ENCODE data around the gene COX6B1.
A peak's percentile ranks its signal among the peaks of the same experiment; 100 is the strongest.

Gene COX6B1

DNA sequence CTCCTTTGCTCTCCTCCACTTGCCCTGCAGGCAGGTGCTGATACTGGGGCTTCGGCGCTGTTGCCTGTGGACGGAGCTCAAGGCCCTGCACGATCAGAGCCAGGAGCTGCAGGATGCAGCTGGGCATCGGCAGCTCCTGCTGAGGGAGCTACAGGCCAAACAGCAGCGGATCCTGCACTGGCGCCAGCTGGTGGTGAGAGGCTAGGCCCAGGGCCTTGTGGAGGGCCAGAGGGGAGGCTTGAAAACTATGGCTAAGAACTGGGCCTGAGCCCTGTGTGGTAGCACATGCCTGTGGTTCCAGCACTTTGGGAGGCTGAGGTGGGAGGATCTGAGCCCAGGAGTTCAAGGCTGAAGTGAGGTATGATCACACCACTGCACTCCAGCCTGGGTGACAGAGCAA, 29.3 kb upstream of the COX6B1 start:
- H3K9ac ChIP-seq (ENCODE audit: low read length): no peak overlapping the region
- H3K4me1 ChIP-seq (ENCODE audit: control insufficient read depth, insufficient read depth, low read length): no peaks in the 10 kb centered on the region
- no peak overlapping the region for H3K4me3 ChIP-seq (ENCODE audit: low read depth, low read length)
- no peaks in the 10 kb centered on the region for H3K9me3 ChIP-seq (ENCODE audit: control insufficient read depth, insufficient read depth, low read depth, low read length)
- H3K27me3 ChIP-seq (ENCODE audit: control insufficient read depth, insufficient read depth, low read length): no peaks in the 10 kb centered on the region
- no peak overlapping the region for H3K27ac ChIP-seq (ENCODE audit: low read depth, low read length)
- H3K36me3 ChIP-seq (ENCODE audit: control insufficient read depth, insufficient read depth, low read length): peaks cover 61% of the 10 kb centered on the region

- Histone ChIP-seq H3K4me3 (ENCODE audit: low read depth, low read length) (no peak overlapping the region), H3K36me3 (ENCODE audit: control insufficient read depth, insufficient read depth, low read length) (peaks cover 58% of the 10 kb centered on the region), H3K9ac (ENCODE audit: low read length) (no peak overlapping the region), H3K4me1 (ENCODE audit: control insufficient read depth, insufficient read depth, low read length) (no peaks in the 10 kb centered on the region), H3K9me3 (ENCODE audit: control insufficient read depth, insufficient read depth, low read depth, low read length) (no peaks in the 10 kb centered on the region), H3K27ac (ENCODE audit: low read depth, low read length) (no peak overlapping the region), H3K27me3 (ENCODE audit: control insufficient read depth, insufficient read depth, low read length) (no peaks in the 10 kb centered on the region)
These were observed 28.7 kb upstream of the COX6B1 start for GRCh38 chr19:35619290-35619923.

GRCh38 chr19:35620001-35620400, 28.1 kb upstream of the COX6B1 start:
- no peak overlapping the region for H3K4me3 ChIP-seq (ENCODE audit: low read depth, low read length)
- H3K9me3 ChIP-seq (ENCODE audit: control insufficient read depth, insufficient read depth, low read depth, low read length): no peaks in the 10 kb centered on the region
- peaks cover 53% of the 10 kb centered on the region for H3K36me3 ChIP-seq (ENCODE audit: control insufficient read depth, insufficient read depth, low read length)
- no peak overlapping the region for H3K9ac ChIP-seq (ENCODE audit: low read length)
- H3K4me1 ChIP-seq (ENCODE audit: control insufficient read depth, insufficient read depth, low read length): no peaks in the 10 kb centered on the region
- no peaks in the 10 kb centered on the region for H3K27me3 ChIP-seq (ENCODE audit: control insufficient read depth, insufficient read depth, low read length)
- H3K27ac ChIP-seq (ENCODE audit: low read depth, low read length): no peak overlapping the region

- no peak overlapping the region for H3K27ac ChIP-seq (ENCODE audit: low read depth, low read length)
- H3K4me3 ChIP-seq (ENCODE audit: low read depth, low read length): no peak overlapping the region
- H3K9me3 ChIP-seq (ENCODE audit: control insufficient read depth, insufficient read depth, low read depth, low read length): no peaks in the 10 kb centered on the region
- no peak overlapping the region for H3K9ac ChIP-seq (ENCODE audit: low read length)
- H3K36me3 ChIP-seq (ENCODE audit: control insufficient read depth, insufficient read depth, low read length): peaks cover 43% of the 10 kb centered on the region
- no peaks in the 10 kb centered on the region for H3K4me1 ChIP-seq (ENCODE audit: control insufficient read depth, insufficient read depth, low read length)
- H3K27me3 ChIP-seq (ENCODE audit: control insufficient read depth, insufficient read depth, low read length): no peaks in the 10 kb centered on the region
These were observed 26.4 kb upstream of the COX6B1 start for GRCh38 chr19:35621708-35622107.

- H3K36me3 ChIP-seq (ENCODE audit: control insufficient read depth, insufficient read depth, low read length): peaks cover 33% of the 10 kb centered on the region
- H3K4me1 ChIP-seq (ENCODE audit: control insufficient read depth, insufficient read depth, low read length): no peaks in the 10 kb centered on the region
- H3K27me3 ChIP-seq (ENCODE audit: control insufficient read depth, insufficient read depth, low read length): no peaks in the 10 kb centered on the region
- H3K27ac ChIP-seq (ENCODE audit: low read depth, low read length): no peak overlapping the region
- H3K4me3 ChIP-seq (ENCODE audit: low read depth, low read length): no peak overlapping the region
- no peaks in the 10 kb centered on the region for H3K9me3 ChIP-seq (ENCODE audit: control insufficient read depth, insufficient read depth, low read depth, low read length)
- H3K9ac ChIP-seq (ENCODE audit: low read length): no peak overlapping the region
These were observed 25.4 kb upstream of the COX6B1 start for GRCh38 chr19:35622750-35623149.

DNA sequence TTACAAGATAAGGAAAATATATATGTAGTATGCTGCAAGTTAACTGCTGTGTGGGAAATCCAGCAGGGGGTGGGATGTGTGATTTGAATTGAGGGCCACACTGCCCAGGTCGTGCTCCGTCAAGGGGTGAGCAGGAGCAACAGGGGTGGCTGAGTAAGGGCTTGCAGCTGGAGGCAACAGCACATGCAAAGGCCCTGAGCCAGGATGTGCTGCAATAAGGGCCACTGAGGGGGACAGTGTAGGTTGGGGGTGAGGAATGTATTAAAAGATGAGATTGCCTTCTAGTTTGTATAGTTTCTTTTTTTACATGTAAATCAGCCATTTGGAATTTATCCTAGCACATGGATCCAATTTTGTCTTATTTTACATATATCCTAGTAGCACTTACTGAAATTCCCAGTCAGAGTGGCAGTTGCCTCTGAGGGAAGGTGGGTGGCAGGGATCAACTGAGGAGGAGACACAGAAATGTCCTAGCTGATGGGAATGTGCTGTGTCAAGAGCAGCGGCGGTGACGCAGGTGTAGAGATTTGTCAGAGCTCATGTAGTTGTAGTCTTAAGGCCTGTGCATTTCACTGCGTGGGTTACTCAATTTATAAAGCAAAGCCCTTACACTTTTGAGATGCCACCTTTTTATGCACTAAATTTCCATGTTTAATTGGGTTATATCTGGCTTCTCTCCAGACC, 24.7 kb upstream of the COX6B1 start:
- Histone ChIP-seq H3K36me3 (ENCODE audit: control insufficient read depth, insufficient read depth, low read length) (peaks cover 27% of the 10 kb centered on the region), H3K27ac (ENCODE audit: low read depth, low read length) (no peak overlapping the region), H3K9me3 (ENCODE audit: control insufficient read depth, insufficient read depth, low read depth, low read length) (no peaks in the 10 kb centered on the region), H3K9ac (ENCODE audit: low read length) (no peak overlapping the region), H3K4me3 (ENCODE audit: low read depth, low read length) (no peak overlapping the region), H3K4me1 (ENCODE audit: control insufficient read depth, insufficient read depth, low read length) (no peaks in the 10 kb centered on the region), H3K27me3 (ENCODE audit: control insufficient read depth, insufficient read depth, low read length) (no peaks in the 10 kb centered on the region)

- peak overlapping the region; percentile 28; the same call in 1 of the 2 replicates for H3K27ac ChIP-seq (ENCODE audit: low read depth, low read length)
- no peaks in the 10 kb centered on the region for H3K27me3 ChIP-seq (ENCODE audit: control insufficient read depth, insufficient read depth, low read length)
- peak overlapping the region; percentile 46 for H3K9ac ChIP-seq (ENCODE audit: low read length)
- peak overlapping the region; percentile 72 for H3K4me3 ChIP-seq (ENCODE audit: low read depth, low read length)
- 0 out of 2 replicates have a peak, but pooled peaks cover 3% of the 10 kb centered on the region for H3K4me1 ChIP-seq (ENCODE audit: control insufficient read depth, insufficient read depth, low read length)
- H3K36me3 ChIP-seq (ENCODE audit: control insufficient read depth, insufficient read depth, low read length): peaks cover 29% of the 10 kb centered on the region
- H3K9me3 ChIP-seq (ENCODE audit: control insufficient read depth, insufficient read depth, low read depth, low read length): no peaks in the 10 kb centered on the region
These were observed 19.9 kb upstream of the COX6B1 start for GRCh38 chr19:35628264-35628564.

DNA sequence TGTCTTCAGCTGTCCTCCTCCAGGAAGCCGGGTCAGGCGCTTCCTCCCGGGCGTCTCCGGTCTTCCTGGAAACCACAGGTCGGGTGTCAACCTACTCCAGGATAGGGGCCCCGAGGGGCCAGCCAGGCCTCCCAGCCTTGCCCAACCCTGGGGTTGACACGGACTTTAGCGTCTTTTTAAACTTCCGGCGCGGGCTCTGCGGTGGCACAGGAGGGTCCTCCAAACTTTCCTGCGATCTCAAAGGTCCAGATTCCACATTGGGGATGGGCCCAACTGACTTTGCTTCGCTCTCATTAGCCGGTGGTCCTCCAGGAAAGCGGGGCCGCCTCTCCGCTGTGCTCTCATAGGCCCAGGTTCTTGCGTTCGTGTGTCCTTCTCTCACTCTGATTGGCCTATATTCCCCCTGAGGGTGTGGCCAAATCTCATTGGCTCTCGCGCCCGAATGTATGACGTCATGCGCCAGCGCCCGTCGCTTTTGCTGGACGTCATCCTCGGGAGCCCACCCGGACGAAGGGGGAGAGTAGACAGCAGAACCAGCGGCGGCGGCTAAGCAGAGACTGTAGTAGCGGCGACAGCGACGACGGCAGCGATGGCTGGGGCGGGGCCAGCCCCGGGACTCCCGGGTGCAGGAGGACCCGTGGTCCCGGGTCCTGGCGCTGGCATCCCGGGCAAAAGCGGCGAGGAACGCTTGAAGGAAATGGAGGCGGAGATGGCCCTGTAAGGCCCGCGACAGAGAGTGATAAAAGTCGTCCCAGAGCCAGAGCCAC, 19.4 kb upstream of the COX6B1 start, which contains the start of gene RBM42:
Gene RBM42 (plus strand): TSS at position 472 of the 767 bp plus-strand sequence. CDS start 118 bp downstream, at position 590.
- Histone ChIP-seq H3K27ac (ENCODE audit: low read depth, low read length) (peak within 1 kb of the TSS; percentile 28; the same call in 1 of the 2 replicates), H3K27me3 (ENCODE audit: control insufficient read depth, insufficient read depth, low read length) (no peaks in the 10 kb centered on the region), H3K36me3 (ENCODE audit: control insufficient read depth, insufficient read depth, low read length) (peaks cover 35% of the 10 kb centered on the region), H3K9me3 (ENCODE audit: control insufficient read depth, insufficient read depth, low read depth, low read length) (no peaks in the 10 kb centered on the region), H3K4me1 (ENCODE audit: control insufficient read depth, insufficient read depth, low read length) (0 out of 2 replicates have a peak, but pooled peaks cover 3% of the 10 kb centered on the region), H3K4me3 (ENCODE audit: low read depth, low read length) (peak within 1 kb of the TSS; percentile 72), H3K9ac (ENCODE audit: low read length) (peak within 1 kb of the TSS; percentile 65)

- no peaks in the 10 kb centered on the region for H3K9me3 ChIP-seq (ENCODE audit: control insufficient read depth, insufficient read depth, low read depth, low read length)
- peaks cover 40% of the 10 kb centered on the region for H3K36me3 ChIP-seq (ENCODE audit: control insufficient read depth, insufficient read depth, low read length)
- no peak overlapping the region for H3K27ac ChIP-seq (ENCODE audit: low read depth, low read length)
- peak overlapping the region; percentile 72 for H3K4me3 ChIP-seq (ENCODE audit: low read depth, low read length)
- H3K27me3 ChIP-seq (ENCODE audit: control insufficient read depth, insufficient read depth, low read length): no peaks in the 10 kb centered on the region
- 0 out of 2 replicates have a peak, but pooled peaks cover 3% of the 10 kb centered on the region for H3K4me1 ChIP-seq (ENCODE audit: control insufficient read depth, insufficient read depth, low read length)
- peak overlapping the region; percentile 65 for H3K9ac ChIP-seq (ENCODE audit: low read length)
These were observed 18.8 kb upstream of the COX6B1 start for GRCh38 chr19:35629332-35629633.

- Histone ChIP-seq H3K4me1 (ENCODE audit: control insufficient read depth, insufficient read depth, low read length) (peaks cover 5% of the 10 kb centered on the region; the same call in 1 of the 2 replicates), H3K27ac (ENCODE audit: low read depth, low read length) (no peak overlapping the region), H3K9ac (ENCODE audit: low read length) (no peak overlapping the region), H3K36me3 (ENCODE audit: control insufficient read depth, insufficient read depth, low read length) (peaks cover 80% of the 10 kb centered on the region), H3K9me3 (ENCODE audit: control insufficient read depth, insufficient read depth, low read depth, low read length) (no peaks in the 10 kb centered on the region), H3K4me3 (ENCODE audit: low read depth, low read length) (no peak overlapping the region), H3K27me3 (ENCODE audit: control insufficient read depth, insufficient read depth, low read length) (no peaks in the 10 kb centered on the region)
These were observed 14.2 kb upstream of the COX6B1 start for GRCh38 chr19:35633727-35634440.
